Measurements from ENCODE around the gene GRB10.

DNA sequence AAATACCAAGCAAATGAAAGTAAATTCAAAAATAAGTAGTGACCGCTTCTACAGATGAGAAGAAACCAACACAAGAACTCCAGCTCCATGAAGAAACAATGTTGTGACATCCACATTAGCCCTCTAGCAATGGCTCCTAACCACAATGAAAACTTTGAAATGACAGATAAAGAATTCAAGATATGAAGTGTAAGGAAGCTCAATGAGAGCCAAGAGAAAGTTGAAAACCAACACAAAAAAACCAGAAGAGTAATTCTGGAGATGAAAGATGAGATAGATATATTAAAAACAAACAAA lies 149.3 kb downstream of the GRB10 start:
- TF ChIP-seq, protein P1, sequence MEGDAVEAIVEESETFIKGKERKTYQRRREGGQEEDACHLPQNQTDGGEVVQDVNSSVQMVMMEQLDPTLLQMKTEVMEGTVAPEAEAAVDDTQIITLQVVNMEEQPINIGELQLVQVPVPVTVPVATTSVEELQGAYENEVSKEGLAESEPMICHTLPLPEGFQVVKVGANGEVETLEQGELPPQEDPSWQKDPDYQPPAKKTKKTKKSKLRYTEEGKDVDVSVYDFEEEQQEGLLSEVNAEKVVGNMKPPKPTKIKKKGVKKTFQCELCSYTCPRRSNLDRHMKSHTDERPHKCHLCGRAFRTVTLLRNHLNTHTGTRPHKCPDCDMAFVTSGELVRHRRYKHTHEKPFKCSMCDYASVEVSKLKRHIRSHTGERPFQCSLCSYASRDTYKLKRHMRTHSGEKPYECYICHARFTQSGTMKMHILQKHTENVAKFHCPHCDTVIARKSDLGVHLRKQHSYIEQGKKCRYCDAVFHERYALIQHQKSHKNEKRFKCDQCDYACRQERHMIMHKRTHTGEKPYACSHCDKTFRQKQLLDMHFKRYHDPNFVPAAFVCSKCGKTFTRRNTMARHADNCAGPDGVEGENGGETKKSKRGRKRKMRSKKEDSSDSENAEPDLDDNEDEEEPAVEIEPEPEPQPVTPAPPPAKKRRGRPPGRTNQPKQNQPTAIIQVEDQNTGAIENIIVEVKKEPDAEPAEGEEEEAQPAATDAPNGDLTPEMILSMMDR (IDR thresholded peaks at IDR 0.05): no peak
- TF ChIP-seq POLR2AphosphoS5 (IDR thresholded peaks at IDR 0.05; ENCODE audit: insufficient read depth in 1 of 2, low read depth in 1 of 2): no peak
- no peak for TF ChIP-seq POLR2A (IDR thresholded peaks at IDR 0.05)
